ENCODE measurements around the gene TMC8. TPM values are rescaled to one million over a fixed set of nuclear protein-coding genes. Genes with fewer than 3 reads are reported as not detected.

TMC8 gene
- total and polyA plus RNA-seq, 8 donors: 1.6 to 19.8 (median 4.3) TPM

- Histone ChIP-seq H3K27ac (no peak overlapping the region), H3K36me3 (peaks cover 0 to 9% (median 0%) of the 10 kb centered on the region in 4 donors), H3K9me3 (no peaks in the 10 kb centered on the region), H3K27me3 (peaks cover 0 to 26% (median 5%) of the 10 kb centered on the region in 3 donors), H3K4me1 (peaks cover 24 to 79% (median 44%) of the 10 kb centered on the region in 4 donors), H3K4me3 (no peak overlapping the region)
- peak; percentile 76 to 86 for DNase-seq
- TF ChIP-seq EP300 (IDR thresholded peaks at IDR 0.05) (no peak), CTCF (IDR thresholded peaks at IDR 0.05) (peak in 4 of 7 experiments; percentile 42 to 55 (median 48))
- WGBS, 5 donors: 54 to 66% (median 57%) methylated on average over 36 to 39 of the region's 39 CpGs
- intact Hi-C loops (cut with DNase I; ENCODE audit: low total_unique reads): no loop called here
These were observed 3.7 kb downstream of the TMC8 start for GRCh38 chr17:78133971-78134898.

GRCh38 chr17:78134899-78135385 lies 4.4 kb downstream of the TMC8 start:
- 78 to 92% (median 79%) methylated on average over 8 to 9 of the region's 9 CpGs for WGBS, 5 donors
- TF ChIP-seq POLR2AphosphoS5 (IDR thresholded peaks at IDR 0.05) (no peak), POLR2A (IDR thresholded peaks at IDR 0.05) (no peak), EP300 (IDR thresholded peaks at IDR 0.05) (no peak), CTCF (IDR thresholded peaks at IDR 0.05) (no peak)
- Histone ChIP-seq H3K36me3 (peaks cover 0 to 9% (median 0%) of the 10 kb centered on the region in 4 donors), H3K4me1 (peaks cover 19 to 76% (median 38%) of the 10 kb centered on the region in 4 donors), H3K4me3 (no peak overlapping the region), H3K9me3 (no peaks in the 10 kb centered on the region), H3K27me3 (peaks cover 0 to 21% (median 5%) of the 10 kb centered on the region in 3 donors), H3K27ac (no peak overlapping the region)
- intact Hi-C loops (cut with DNase I; ENCODE audit: low total_unique reads): no loop called here
- DNase-seq: no peak

GRCh38 chr17:78135858-78136500 lies 5.4 kb downstream of the TMC8 start:
- Histone ChIP-seq H3K4me1 (peaks cover 25 to 76% (median 40%) of the 10 kb centered on the region in 4 donors), H3K27ac (no peak overlapping the region), H3K36me3 (peaks cover 0 to 9% (median 0%) of the 10 kb centered on the region in 4 donors), H3K9me3 (no peaks in the 10 kb centered on the region), H3K4me3 (no peak overlapping the region), H3K27me3 (peaks cover 0 to 13% (median 5%) of the 10 kb centered on the region in 3 donors)
- intact Hi-C loops (cut with DNase I; ENCODE audit: low total_unique reads): no loop called here
- 80 to 91% (median 84%) methylated on average over 9 of the region's 9 CpGs for WGBS, 5 donors
- DNase-seq: no peak
- TF ChIP-seq POLR2A (IDR thresholded peaks at IDR 0.05) (no peak), CTCF (IDR thresholded peaks at IDR 0.05) (no peak), EP300 (IDR thresholded peaks at IDR 0.05) (no peak), POLR2AphosphoS5 (IDR thresholded peaks at IDR 0.05) (no peak)

All from stomach (tissue), 9 donors.